Left ventricle myocardium inferior (tissue), 1 donor: ENCODE data around the gene TCEA3. TPM values are rescaled to one million over a fixed set of nuclear protein-coding genes. Genes with fewer than 3 reads are reported as not detected.

ENCODE experiments used
- DNase-seq: peaks from one replicate; pipeline ENCODE4 v3.0.0-alpha.2; 2020
- H3K27ac ChIP-seq: fragments of 200-600 bp; replicated peaks from 2 replicates; pipeline ENCODE4 v1.8.0; 2021
- H3K27me3 ChIP-seq: fragments of 200-600 bp; 2 replicates; pipeline ENCODE4 v1.8.0; 2021; ENCODE audit warnings: low read depth
- H3K36me3 ChIP-seq: fragments of 200-600 bp; 2 replicates; pipeline ENCODE4 v1.8.0; 2021
- H3K4me1 ChIP-seq: fragments of 200-600 bp; 2 replicates; pipeline ENCODE4 v1.8.0; 2021
- H3K4me3 ChIP-seq: fragments of 200-600 bp; 2 replicates; pipeline ENCODE4 v1.8.0; 2021; ENCODE audit warnings: mild to moderate bottlenecking, moderate library complexity
- H3K9me3 ChIP-seq: fragments of 200-600 bp; replicated peaks from 2 replicates; pipeline ENCODE4 v1.8.0; 2021
- intact Hi-C: fragments of 100-400 bp; cut with micrococcal nuclease; formaldehyde crosslinking; loops from one replicate; pipeline ENCODE4 v1.11.0; 2022
- long read RNA-seq: library from polyadenylated mRNA; unstranded; transcript quantifications from one replicate; pipeline ENCODE4 v2.0.0, GENCODE V29; 2021
- total RNA-seq: library from RNA; stranded (reverse); fragmentation: NEBNext Ultra II Directional; extraction: Animal tissue kit (Norgen Biotek cat#: 25700); gene quantifications from one replicate; pipeline ENCODE4 v1.2.1, GENCODE V29; 2021
- TF ChIP-seq, protein P1 (sequence below): fragments of 200-600 bp; IDR thresholded peaks from 2 replicates; pipeline ENCODE4 v1.8.0; 2021; ENCODE audit warnings: antibody characterized with exemption, mild to moderate bottlenecking, borderline replicate concordance
- donor health status: DM: no; HTN: yes; CAD: no; lungs with severe emphysema.

Gene TCEA3
- total RNA-seq = 78.6 TPM
- long read RNA-seq, transcript TCEA3-203 (11 exons, 1,559 nt) = major isoform, 170 of 213 reads
- long read RNA-seq, partial matches to known transcripts = 8 of 213 reads
- long read RNA-seq, other reads (novel, unspliced or antisense) = 32 of 213 reads

- peak; percentile 68 for DNase-seq
- H3K27me3 ChIP-seq = no peaks in the 10 kb centered on the region
- TF ChIP-seq, protein P1, sequence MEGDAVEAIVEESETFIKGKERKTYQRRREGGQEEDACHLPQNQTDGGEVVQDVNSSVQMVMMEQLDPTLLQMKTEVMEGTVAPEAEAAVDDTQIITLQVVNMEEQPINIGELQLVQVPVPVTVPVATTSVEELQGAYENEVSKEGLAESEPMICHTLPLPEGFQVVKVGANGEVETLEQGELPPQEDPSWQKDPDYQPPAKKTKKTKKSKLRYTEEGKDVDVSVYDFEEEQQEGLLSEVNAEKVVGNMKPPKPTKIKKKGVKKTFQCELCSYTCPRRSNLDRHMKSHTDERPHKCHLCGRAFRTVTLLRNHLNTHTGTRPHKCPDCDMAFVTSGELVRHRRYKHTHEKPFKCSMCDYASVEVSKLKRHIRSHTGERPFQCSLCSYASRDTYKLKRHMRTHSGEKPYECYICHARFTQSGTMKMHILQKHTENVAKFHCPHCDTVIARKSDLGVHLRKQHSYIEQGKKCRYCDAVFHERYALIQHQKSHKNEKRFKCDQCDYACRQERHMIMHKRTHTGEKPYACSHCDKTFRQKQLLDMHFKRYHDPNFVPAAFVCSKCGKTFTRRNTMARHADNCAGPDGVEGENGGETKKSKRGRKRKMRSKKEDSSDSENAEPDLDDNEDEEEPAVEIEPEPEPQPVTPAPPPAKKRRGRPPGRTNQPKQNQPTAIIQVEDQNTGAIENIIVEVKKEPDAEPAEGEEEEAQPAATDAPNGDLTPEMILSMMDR = no peak
- intact Hi-C loops = no loop called here
- peak within 1 kb of the TSS; percentile 85 for H3K4me3 ChIP-seq
- H3K9me3 ChIP-seq = no peaks in the 10 kb centered on the region
- peak within 1 kb of the TSS; percentile 90 for H3K27ac ChIP-seq
- H3K4me1 ChIP-seq = peaks cover 66% of the 10 kb centered on the region
- peaks cover 17% of the 10 kb centered on the region for H3K36me3 ChIP-seq
Observed at GRCh38 chr1:23424293-23425192, at the start of gene TCEA3. Gene TCEA3, minus strand, starts transcription at chr1:23424748. Its CDS starts 115 bp downstream, at chr1:23424633.

GRCh38 chr1:23473037-23473800 lies 48.7 kb upstream of the TCEA3 start:
- no peak overlapping the region for H3K4me3 ChIP-seq
- H3K27ac ChIP-seq = peak overlapping the region; percentile 38
- no peaks in the 10 kb centered on the region for H3K9me3 ChIP-seq
- no peaks in the 10 kb centered on the region for H3K36me3 ChIP-seq
- no peaks in the 10 kb centered on the region for H3K27me3 ChIP-seq
- peaks cover 79% of the 10 kb centered on the region for H3K4me1 ChIP-seq
- no peak for DNase-seq
- TF ChIP-seq, protein P1 = no peak
- intact Hi-C loops = no loop called here

- no peaks in the 10 kb centered on the region for H3K36me3 ChIP-seq
- intact Hi-C loops = no loop called here
- H3K4me3 ChIP-seq = no peak overlapping the region
- peaks cover 77% of the 10 kb centered on the region for H3K4me1 ChIP-seq
- H3K27ac ChIP-seq = peak overlapping the region; percentile 38
- TF ChIP-seq, protein P1 = no peak
- H3K9me3 ChIP-seq = no peaks in the 10 kb centered on the region
- no peak for DNase-seq
- no peaks in the 10 kb centered on the region for H3K27me3 ChIP-seq
Observed at GRCh38 chr1:23472351-23473036, 47.9 kb upstream of the TCEA3 start.

DNA sequence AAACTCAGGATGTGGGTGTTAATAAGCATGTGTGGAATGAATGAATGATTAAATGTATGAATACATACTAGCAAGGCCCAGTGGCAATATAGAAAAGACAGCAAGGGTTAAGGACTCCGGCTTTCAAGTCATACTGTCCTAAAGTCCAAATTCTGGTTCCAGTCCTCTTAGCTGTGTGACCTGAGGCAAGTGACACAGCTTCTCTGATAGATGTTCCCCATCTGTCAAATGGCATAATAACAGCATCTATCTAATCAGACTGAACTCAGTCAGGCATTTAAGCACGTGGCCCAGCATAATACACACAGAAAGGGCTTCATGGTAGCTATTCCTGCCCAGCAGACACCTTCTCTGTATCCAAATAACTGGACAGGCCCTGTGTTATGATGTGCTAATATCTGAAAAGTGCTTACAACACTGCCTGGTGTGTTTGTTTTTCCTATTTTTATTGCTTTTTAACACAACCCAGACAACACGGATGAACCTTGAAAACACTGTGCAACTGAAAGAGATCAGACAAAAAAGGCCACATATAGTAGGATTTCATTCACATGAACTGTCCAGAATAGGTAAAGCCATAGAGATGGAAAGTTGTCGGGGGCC lies 47.0 kb upstream of the TCEA3 start:
- no peaks in the 10 kb centered on the region for H3K36me3 ChIP-seq
- DNase-seq = no peak
- TF ChIP-seq, protein P1 = no peak
- peak overlapping the region; percentile 83 for H3K27ac ChIP-seq
- no peaks in the 10 kb centered on the region for H3K9me3 ChIP-seq
- intact Hi-C loops = no loop called here
- H3K4me1 ChIP-seq = peaks cover 77% of the 10 kb centered on the region
- no peak overlapping the region for H3K4me3 ChIP-seq
- H3K27me3 ChIP-seq = no peaks in the 10 kb centered on the region
